ENCODE data around the gene SLC25A26.

SLC25A26 gene

GRCh38 chr3:66427951-66428474 lies 207.2 kb downstream of the SLC25A26 start:
- no peaks in the 10 kb centered on the region for H3K36me3 ChIP-seq (ENCODE audit: control insufficient read depth, insufficient read depth, low read length)
- H3K4me3 ChIP-seq (ENCODE audit: low read length): no peak overlapping the region
- H3K27ac ChIP-seq (ENCODE audit: low read depth, low read length): peak overlapping the region; percentile 62
- no peaks in the 10 kb centered on the region for H3K27me3 ChIP-seq (ENCODE audit: control insufficient read depth, insufficient read depth, low read length)
- H3K9ac ChIP-seq (ENCODE audit: low read length): no peak overlapping the region
- H3K4me1 ChIP-seq (ENCODE audit: control insufficient read depth, insufficient read depth, low read length): peaks cover 68% of the 10 kb centered on the region
